IPS DF 19.7 (cell line): Measurements from ENCODE around the gene ATP6V0A1.
"Not testable (repeated sequence)": the region's sequence is repeated elsewhere in the genome, so short reads cannot be mapped to it uniquely, and the experiment has no call there.

Experiments used
- DNase-seq: peaks from one replicate; pipeline ENCODE4 v3.0.0-alpha.2; 2013; ENCODE audit warnings: low read depth, low spot score

Gene ATP6V0A1

GRCh38 chr17:42436391-42436790 lies 22.3 kb upstream of the ATP6V0A1 start:
- DNase-seq = no peak

GRCh38 chr17:42438600-42439567 lies 19.8 kb upstream of the ATP6V0A1 start:
- no peak for DNase-seq

DNA sequence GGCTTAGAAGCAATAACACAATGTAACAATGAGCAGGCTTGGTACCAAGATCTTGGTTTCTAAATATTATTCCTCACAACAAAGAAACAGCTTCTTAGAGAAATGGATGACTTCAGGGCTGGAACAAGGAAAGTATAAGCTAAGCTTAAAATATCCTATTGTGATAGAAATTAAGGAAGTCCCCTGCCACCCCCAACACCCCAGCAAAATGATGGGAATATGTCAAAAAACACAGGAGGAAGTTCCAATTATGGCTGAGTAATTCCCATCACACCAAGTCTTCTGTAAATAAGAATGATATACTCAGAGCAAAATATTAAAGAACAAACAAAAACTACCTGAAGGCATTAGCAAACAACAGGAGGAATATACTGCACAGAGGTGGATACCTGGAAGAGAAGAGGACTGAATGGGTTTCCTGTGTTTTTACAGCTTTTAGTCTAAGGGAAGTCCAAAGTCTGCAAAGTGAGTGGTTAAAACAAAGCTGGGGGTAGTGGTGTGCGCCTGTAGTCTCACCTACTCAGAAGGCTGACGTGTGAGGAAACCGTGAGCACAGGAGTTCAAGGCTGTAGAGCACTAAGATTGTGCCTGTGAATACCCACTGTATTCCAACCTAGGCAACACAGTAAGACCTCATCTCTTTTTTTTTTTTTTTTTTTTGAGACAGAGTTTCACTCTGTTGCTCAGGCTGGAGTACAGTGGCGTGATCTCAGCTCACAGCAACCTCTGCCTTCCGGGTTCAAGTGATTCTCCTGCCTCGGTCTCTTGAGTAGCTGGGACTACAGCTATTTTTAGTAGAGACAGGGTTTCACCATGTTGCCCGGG lies 17.1 kb upstream of the ATP6V0A1 start:
- no peak for DNase-seq

- DNase-seq = no peak
Observed at GRCh38 chr17:42442196-42442565, 16.5 kb upstream of the ATP6V0A1 start.

DNA sequence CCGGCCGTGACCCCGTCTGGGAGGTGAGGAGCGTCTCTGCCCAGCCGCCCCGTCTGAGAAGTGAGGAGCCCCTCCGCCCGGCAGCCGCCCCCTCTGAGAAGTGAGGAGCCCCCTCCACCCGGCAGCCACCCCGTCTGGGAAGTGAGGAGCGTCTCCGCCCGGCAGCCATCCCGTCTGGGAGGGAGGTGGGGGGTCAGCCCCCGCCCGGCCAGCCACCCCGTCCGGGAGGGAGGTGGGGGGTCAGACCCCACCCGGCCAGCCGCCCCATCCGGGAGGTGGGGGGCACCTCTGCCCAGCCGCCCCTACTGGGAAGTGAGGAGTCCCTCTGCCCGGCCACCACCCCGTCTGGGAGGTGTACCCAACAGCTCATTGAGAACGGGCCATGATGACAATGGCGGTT lies 9.5 kb upstream of the ATP6V0A1 start:
- not testable (repeated sequence) for DNase-seq

- not testable (repeated sequence) for DNase-seq
Observed at GRCh38 chr17:42449838-42450237, 8.8 kb upstream of the ATP6V0A1 start.

- not testable (repeated sequence) for DNase-seq
Observed at GRCh38 chr17:42451270-42451669, 7.4 kb upstream of the ATP6V0A1 start.

DNA sequence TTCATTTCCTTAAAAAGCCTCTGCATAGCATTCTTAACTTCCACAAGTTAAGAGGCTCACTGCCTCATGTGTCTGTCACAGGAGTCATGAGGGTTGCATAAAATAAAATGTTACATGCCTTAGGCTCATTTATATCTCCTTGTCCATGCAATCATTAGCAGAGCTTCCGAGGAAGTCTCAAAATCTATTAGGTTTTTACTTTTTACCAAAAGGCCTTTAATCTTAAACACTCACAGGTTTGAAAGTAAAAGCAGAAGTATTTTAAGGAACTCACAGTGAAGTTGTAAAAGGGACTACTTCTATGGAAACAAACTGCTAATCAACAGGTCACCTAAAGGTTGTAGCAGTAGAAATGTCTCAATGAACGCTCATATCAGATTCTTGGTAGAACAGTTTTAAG lies 5.2 kb upstream of the ATP6V0A1 start:
- DNase-seq = no peak

GRCh38 chr17:42454987-42455386 lies 3.7 kb upstream of the ATP6V0A1 start:
- DNase-seq = not testable (repeated sequence)

DNA sequence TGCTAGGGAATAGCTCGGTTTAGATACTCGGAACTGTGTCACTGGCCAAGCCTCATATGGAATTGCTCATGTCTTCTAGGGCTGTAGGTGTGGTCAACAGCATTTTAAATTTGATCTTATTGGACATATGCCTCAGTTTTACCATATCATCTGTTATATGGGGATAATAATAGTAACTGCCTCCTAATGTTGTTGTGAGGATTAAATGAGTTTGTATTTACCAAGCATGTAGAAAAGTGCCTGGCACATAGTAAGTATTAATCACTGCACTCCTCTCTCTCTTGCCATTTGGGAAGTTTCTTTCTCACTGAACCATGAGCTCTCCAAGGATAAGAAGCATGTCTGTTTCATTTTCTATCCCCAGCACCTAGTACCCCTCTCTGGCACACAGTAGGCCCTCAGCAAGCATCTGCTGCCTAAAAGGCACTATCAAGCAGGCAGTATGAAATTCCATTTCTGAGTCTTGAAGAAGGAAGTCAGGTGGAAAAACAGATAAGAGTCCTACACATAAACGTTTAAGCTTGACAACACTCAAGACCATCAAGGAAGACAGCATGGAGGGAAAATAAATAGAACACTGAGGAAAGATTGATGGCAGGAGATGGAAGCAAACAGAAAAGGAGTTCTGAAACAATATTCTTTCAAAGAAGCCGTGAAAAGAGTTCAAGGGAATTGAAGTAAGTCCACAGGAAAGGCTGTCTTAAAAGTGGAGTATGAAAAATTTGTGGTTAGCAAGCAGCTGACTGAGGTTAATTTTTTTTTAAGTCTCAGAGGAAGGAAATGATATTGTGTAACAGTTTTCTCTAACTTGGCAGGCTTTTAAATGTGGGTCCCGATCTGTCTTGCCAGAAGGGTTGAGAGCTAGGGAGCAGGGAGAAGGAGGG lies 2.2 kb upstream of the ATP6V0A1 start:
- no peak for DNase-seq

DNA sequence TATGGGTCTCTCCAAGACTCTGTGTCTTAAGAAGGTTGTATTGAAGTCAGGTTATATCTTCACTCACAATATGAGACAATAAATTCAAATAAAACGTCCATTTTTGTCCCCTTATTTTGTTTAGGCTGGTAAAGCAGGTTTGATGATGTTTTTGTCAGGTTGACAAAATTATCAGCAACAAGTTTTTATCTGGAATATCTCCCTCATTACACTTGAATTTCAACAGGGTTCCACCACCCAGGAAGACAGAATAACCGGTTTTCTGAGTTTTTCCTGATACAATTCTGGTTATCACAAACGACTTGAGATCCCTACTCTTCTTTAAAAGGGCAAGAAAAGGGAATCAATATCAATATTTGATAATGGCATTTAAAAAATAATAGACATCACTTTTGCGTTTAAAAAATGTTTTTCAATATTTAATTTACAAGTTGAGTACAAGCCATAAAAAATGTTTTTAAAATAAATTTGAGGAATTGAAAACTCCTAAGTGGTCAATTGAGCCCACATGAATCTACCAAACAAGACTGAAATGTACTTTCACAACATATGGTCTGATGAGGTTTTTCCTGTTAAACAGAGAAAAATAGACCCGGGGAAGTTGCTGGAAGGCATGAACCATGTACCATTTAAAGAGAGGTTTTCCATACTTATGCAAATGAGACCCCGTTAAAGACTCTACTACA lies 1.4 kb upstream of the ATP6V0A1 start:
- no peak for DNase-seq

- no peak for DNase-seq
Observed at GRCh38 chr17:42459256-42459800, 650 bp downstream of the ATP6V0A1 start.

DNA sequence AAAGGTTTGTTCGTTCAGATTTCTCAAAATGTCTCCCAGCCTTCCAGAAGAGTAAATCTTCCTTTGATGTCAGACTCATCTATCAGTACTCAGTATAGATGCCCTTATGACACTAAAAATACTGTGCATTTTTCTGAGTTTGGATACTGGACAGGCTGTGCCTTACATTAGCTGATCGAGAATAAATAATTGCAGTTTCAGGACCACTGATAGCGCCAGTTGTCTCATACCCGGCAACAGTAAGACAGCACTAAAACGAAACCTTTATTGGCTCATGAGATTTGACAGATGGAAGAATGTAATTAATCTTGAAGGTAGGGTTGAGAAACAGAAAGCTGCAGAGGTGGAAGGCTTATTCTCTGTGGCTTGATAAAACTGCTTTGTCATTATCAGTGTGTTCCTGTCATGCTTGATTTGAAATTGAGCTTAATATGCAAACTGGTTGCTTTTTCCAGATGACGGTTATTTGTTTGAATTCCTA lies 1.2 kb downstream of the ATP6V0A1 start:
- DNase-seq = no peak

DNA sequence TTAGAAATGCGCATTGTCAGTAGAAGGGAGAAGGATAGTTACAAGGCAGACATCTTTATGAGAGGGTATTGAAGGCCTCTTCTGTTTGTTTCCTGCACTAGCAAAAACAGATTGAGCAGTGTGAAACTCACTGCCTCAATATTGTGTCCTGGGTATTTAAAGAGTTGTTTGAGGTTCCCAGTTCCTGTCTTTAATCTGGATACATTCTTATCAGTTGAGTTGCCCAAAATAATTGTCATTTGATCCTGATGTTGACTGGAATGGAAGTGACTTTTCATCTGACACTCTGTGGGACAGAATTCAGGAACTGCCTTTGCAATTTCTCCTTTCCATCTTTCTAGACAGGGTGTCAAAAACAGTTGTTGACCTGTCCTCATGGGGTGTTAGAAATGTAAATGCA lies 1.7 kb downstream of the ATP6V0A1 start:
- DNase-seq = no peak

GRCh38 chr17:42463976-42464400 lies 5.3 kb downstream of the ATP6V0A1 start:
- DNase-seq = no peak

DNA sequence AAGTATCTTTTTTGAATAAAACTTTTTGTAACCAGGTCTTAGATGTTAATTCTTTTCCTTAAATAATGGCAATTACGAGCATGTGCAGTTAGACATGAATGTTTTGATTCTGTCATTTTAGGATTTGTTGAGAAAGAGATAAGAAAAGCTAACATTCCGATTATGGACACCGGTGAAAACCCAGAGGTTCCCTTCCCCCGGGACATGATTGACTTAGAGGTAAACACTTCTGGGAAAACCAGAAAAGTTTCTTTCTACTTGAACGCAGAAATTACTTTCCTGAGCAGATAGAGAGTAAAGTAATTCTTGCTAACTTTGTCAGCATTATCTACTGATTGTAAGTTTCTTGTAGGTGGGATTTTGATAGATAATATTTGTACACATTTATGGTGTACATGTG lies 9.2 kb downstream of the ATP6V0A1 start:
- DNase-seq = no peak

DNA sequence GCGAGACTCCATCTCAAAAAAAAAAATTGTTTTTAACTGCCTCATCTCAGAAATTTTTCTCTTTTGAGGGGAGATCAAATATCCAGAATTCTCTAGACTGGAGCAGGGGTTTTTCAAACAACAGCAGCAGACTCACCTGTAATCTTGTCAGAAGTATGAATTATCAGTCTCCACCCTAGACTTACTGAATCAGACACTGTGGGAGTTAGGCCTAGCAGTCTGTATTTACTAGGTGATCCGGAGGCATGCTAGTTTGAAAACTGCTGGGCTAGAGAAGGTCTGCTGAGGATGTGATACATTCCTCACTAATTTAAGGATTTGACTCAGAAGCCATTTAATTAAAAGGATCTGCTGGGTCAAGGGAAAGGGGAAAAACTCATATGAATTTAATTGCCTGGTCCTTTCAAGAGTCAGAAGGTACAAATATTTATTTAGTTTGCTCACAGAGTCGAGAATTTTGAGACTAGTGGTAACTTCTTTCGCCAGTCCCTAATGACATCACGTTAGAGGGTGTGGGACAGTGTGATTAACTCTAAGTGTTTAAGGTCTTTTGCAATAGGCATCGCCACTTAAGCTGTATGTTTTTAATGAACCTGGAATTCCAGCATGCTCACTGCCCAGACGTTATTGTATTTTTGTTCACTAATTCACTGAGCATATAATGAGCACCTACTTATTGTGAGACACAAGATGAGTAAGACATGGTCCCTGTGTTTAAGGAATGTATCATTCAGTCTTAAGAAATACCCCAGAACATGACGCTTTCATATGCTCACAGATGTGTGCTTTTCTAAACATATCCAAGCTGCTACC lies 14.2 kb downstream of the ATP6V0A1 start:
- DNase-seq = no peak

- DNase-seq = no peak
Observed at GRCh38 chr17:42474276-42474675, 15.6 kb downstream of the ATP6V0A1 start.

DNA sequence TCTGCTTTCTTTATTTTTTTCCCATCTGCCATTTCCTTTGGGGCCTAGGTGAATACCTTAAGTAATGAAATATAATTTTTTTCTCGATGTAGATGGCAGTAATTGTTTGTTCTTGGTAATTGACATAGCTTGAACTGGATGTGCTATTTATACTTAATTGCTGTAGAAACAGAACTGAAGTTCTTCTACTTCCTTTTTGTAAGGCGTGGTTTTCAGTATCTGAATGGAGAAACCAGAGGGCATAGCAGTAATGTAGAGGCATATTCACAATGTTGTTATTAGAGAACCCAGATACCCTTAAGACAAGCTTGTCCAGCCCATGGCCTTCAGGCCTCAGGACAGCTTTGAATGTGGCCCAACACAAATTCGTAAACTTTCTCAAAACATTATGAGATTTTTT lies 16.4 kb downstream of the ATP6V0A1 start:
- DNase-seq = no peak

GRCh38 chr17:42475835-42476234 lies 17.2 kb downstream of the ATP6V0A1 start:
- DNase-seq = no peak
